OCI-LY7 (cell line): ENCODE results near the gene SACM1L. TPM values are rescaled to one million over a fixed set of nuclear protein-coding genes. Genes with fewer than 3 reads are reported as not detected.
A peak's percentile ranks its signal among the peaks of the same experiment; 100 is the strongest.

ENCODE experiments used
- Bru-seq: library from RNA; stranded (reverse); fragments of 400-500 nt; gene quantifications from one replicate; lab custom pipeline; 2021; lab: Mats Ljungman, UMichigan
- BruChase-seq, 2 experiments: library from RNA; stranded (reverse); fragments of 400-500 nt; gene quantifications; one replicate each; lab custom pipeline; 2021; lab: Mats Ljungman, UMichigan
- BruUV-seq: library from RNA; stranded (reverse); fragments of 400-500 nt; replicated peaks from 2 replicates; lab custom pipeline; 2021; lab: Mats Ljungman, UMichigan
- CTCF ChIA-PET: fragments of 300-600 bp; sonication (Branson Sonifier 250); formaldehyde crosslinking; loops from one replicate; lab custom pipeline; 2022; ENCODE audit warnings: antibody characterized with exemption; ENCODE audit not compliant: unreplicated experiment; lab: Charles Lee
- POLR2A ChIA-PET: fragments of 300-600 bp; sonication (Branson Sonifier 250); formaldehyde crosslinking; loops from one replicate; lab custom pipeline; 2022; ENCODE audit warnings: antibody characterized with exemption; lab: Charles Lee
- DNase-seq: peaks from one replicate; pipeline ENCODE4 v3.0.0-alpha.2; 2015; ENCODE audit warnings: low spot score
- H2AFZ ChIP-seq: fragments of 200-600 bp; sonication (generic), shearing (Covaris generic); 2 replicates; pipeline ENCODE4 v1.6.1; 2014; ENCODE audit warnings: mild to moderate bottlenecking, antibody characterized with exemption, low read length, moderate library complexity
- H3K27ac ChIP-seq: fragments of 200-600 bp; sonication (generic); 2 replicates; pipeline ENCODE4 v1.5.1; 2014; ENCODE audit warnings: mixed run types, low read depth, mild to moderate bottlenecking, moderate library complexity, low read length, inconsistent platforms; ENCODE audit not compliant: poor library complexity, severe bottlenecking
- H3K36me3 ChIP-seq: fragments of 200-600 bp; sonication (generic); 2 replicates; pipeline ENCODE4 v1.6.1; 2014; ENCODE audit warnings: mild to moderate bottlenecking, antibody characterized with exemption, low read length, moderate library complexity, mixed read lengths; ENCODE audit not compliant: insufficient read depth
- H3K4me1 ChIP-seq: fragments of 200-600 bp; sonication (generic); 2 replicates; pipeline ENCODE4 v1.5.1; 2014; ENCODE audit warnings: mild to moderate bottlenecking, low read length; ENCODE audit not compliant: insufficient read depth, poor library complexity, severe bottlenecking
- H3K4me2 ChIP-seq: fragments of 200-600 bp; sonication (generic); 2 replicates; pipeline ENCODE4 v1.6.1; 2014; ENCODE audit warnings: mild to moderate bottlenecking, low read length
- H3K4me3 ChIP-seq: fragments of 200-600 bp; sonication (generic); 2 replicates; pipeline ENCODE4 v1.5.1; 2014; ENCODE audit warnings: mild to moderate bottlenecking, low read depth, low read length; ENCODE audit not compliant: poor library complexity, severe bottlenecking
- H3K79me2 ChIP-seq: fragments of 200-600 bp; sonication (generic); 2 replicates; pipeline ENCODE4 v1.6.1; 2016; ENCODE audit warnings: low read depth, mild to moderate bottlenecking, low read length, moderate library complexity, mixed read lengths; ENCODE audit not compliant: insufficient read depth
- H3K9me2 ChIP-seq: fragments of 200-600 bp; sonication (generic); 2 replicates; pipeline ENCODE4 v1.6.1; 2016; ENCODE audit warnings: mild to moderate bottlenecking, low read length, mixed read lengths; ENCODE audit not compliant: insufficient read depth
- H3K9me3 ChIP-seq: fragments of 200-600 bp; sonication (generic); 2 replicates; pipeline ENCODE4 v1.6.1; 2014; ENCODE audit warnings: mild to moderate bottlenecking, mixed run types, low read length, mixed read lengths
- H4K20me1 ChIP-seq: fragments of 200-600 bp; sonication (generic); 2 replicates; pipeline ENCODE4 v1.6.1; 2014; ENCODE audit warnings: mild to moderate bottlenecking, antibody characterized with exemption, low read length, moderate library complexity, mixed read lengths; ENCODE audit not compliant: insufficient read depth
- CTCF ChIP-seq: fragments of 200-600 bp; sonication (generic); conservative IDR thresholded peaks from 2 replicates; pipeline ENCODE4 v1.5.1; 2014; ENCODE audit warnings: mild to moderate bottlenecking, antibody characterized with exemption, low read length, moderate library complexity, mixed read lengths
- EZH2phosphoT487 ChIP-seq: fragments of 200-600 bp; sonication (generic); IDR thresholded peaks from 2 replicates; pipeline ENCODE4 v1.6.1; 2018; ENCODE audit warnings: low read depth, borderline replicate concordance, mild to moderate bottlenecking, mixed run types, antibody characterized with exemption, low read length, moderate library complexity, mixed read lengths
- intact Hi-C: fragments of 100-400 bp; cut with micrococcal nuclease; formaldehyde crosslinking; loops from one replicate; pipeline ENCODE4 v1.10.0; 2022; ENCODE audit not compliant: unreplicated experiment
- long read RNA-seq: library from polyadenylated mRNA; stranded (forward); transcript quantifications from one replicate; pipeline ENCODE4 v2.0.0, GENCODE V29; 2022
- total RNA-seq, 2 experiments: library from RNA; depleted of rRNA in 1 of 2; stranded (reverse); fragments of >200 nt in 1 of 2; shearing (Covaris generic) in 1 of 2; gene quantifications; 2 replicates each; pipeline ENCODE4 v1.2.3, GENCODE V29; 2014 to 2022

SACM1L gene
- total RNA-seq (2014; rRNA removed; shearing (Covaris generic)) (35.5 and 35.9 TPM in 2 replicates), total RNA-seq (2022) (54.9 and 59.4 TPM in 2 replicates), Bru-seq, nascent RNA (percentile 88 among the genes with signal in this experiment), BruChase-seq, experiment 1, labeled RNA remaining after a 6-hour chase (percentile 87 among the genes with signal in this experiment), BruChase-seq, experiment 2, labeled RNA remaining after a 2-hour chase (percentile 88 among the genes with signal in this experiment)
- long read RNA-seq, transcript SACM1L-201 (20 exons, 3,723 nt) = major isoform, 69 of 94 reads
- long read RNA-seq, partial matches to known transcripts = 7 of 94 reads
- long read RNA-seq, other reads (novel, unspliced or antisense) = 8 of 94 reads

- POLR2A ChIA-PET = interaction anchor here (0.9 to 2.4 kb wide), 4 partner anchors 11 to 26 kb away, joined by 3 to 11 read pairs (median 6); no protein-coding TSS in a partner anchor
- intact Hi-C loops = loop anchor here (1.0 kb wide), 1 partner anchor 301 kb away; the partner anchor contains the start of gene LARS2
- H4K20me1 ChIP-seq = peaks cover 6% of the 10 kb centered on the region; the same call in 1 of the 2 replicates
- H3K9me3 ChIP-seq = no peaks in the 10 kb centered on the region
- peak within 1 kb of the TSS; percentile 78 for H3K27ac ChIP-seq
- peaks cover 34% of the 10 kb centered on the region for H3K4me1 ChIP-seq
- CTCF ChIA-PET = no interaction called here
- peaks cover 47% of the 10 kb centered on the region for H3K79me2 ChIP-seq
- peak within 1 kb of the TSS; percentile 98 for H3K4me2 ChIP-seq
- TSS peak; percentile 96 for BruUV-seq
- H3K36me3 ChIP-seq = peaks cover 24% of the 10 kb centered on the region
- H2AFZ ChIP-seq = peak within 1 kb of the TSS; percentile 96
- no peaks in the 10 kb centered on the region for H3K9me2 ChIP-seq
- DNase-seq = peak; percentile 99
- peak within 1 kb of the TSS; percentile 91 for H3K4me3 ChIP-seq
- TF ChIP-seq EZH2phosphoT487 (no peak), CTCF (no peak)
Observed at GRCh38 chr3:45688882-45689786, at the start of gene SACM1L. TSS of gene SACM1L (plus strand) at chr3:45689396. CDS start at chr3:45689466, 70 bp downstream.

- Histone ChIP-seq H3K36me3 (no peaks in the 10 kb centered on the region), H3K27ac (no peak overlapping the region), H3K79me2 (no peaks in the 10 kb centered on the region), H3K4me1 (no peaks in the 10 kb centered on the region), H2AFZ (no peak overlapping the region), H3K4me3 (no peak overlapping the region), H3K4me2 (no peak overlapping the region), H4K20me1 (no peaks in the 10 kb centered on the region), H3K9me2 (no peaks in the 10 kb centered on the region), H3K9me3 (no peaks in the 10 kb centered on the region)
- POLR2A ChIA-PET = no interaction called here
- intact Hi-C loops = no loop called here
- CTCF ChIA-PET = no interaction called here
- no TSS peak for BruUV-seq
- no peak for DNase-seq
- TF ChIP-seq EZH2phosphoT487 = no peak
- TF ChIP-seq CTCF = no peak
Observed at GRCh38 chr3:45640091-45640507, 49.1 kb upstream of the SACM1L start.
